ENCODE measurements around the gene MAPKAP1.

DNA sequence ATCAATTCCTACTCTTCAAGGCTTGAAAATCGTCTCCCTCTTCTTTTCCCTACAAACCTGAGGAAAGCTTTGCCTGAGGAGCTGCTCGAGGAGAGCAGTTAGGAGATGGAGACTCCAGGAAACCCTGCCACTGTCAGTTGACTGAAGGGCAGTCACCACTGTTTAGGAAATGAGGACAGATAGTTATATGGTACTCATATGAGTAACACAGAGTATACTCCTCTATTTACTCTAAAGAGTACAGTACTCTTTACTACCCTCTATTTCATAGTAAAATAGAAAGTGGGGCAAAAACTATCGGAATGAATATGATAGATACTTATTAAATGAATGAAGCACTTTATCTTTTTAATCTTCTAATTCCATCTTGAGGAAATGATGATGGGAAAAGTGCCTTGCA is 115.8 kb downstream of the MAPKAP1 start:
- TF ChIP-seq, protein P1, sequence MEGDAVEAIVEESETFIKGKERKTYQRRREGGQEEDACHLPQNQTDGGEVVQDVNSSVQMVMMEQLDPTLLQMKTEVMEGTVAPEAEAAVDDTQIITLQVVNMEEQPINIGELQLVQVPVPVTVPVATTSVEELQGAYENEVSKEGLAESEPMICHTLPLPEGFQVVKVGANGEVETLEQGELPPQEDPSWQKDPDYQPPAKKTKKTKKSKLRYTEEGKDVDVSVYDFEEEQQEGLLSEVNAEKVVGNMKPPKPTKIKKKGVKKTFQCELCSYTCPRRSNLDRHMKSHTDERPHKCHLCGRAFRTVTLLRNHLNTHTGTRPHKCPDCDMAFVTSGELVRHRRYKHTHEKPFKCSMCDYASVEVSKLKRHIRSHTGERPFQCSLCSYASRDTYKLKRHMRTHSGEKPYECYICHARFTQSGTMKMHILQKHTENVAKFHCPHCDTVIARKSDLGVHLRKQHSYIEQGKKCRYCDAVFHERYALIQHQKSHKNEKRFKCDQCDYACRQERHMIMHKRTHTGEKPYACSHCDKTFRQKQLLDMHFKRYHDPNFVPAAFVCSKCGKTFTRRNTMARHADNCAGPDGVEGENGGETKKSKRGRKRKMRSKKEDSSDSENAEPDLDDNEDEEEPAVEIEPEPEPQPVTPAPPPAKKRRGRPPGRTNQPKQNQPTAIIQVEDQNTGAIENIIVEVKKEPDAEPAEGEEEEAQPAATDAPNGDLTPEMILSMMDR (IDR thresholded peaks at IDR 0.05) = no peak
- no peak for TF ChIP-seq ZFX (IDR thresholded peaks at IDR 0.05; ENCODE audit: borderline replicate concordance)

Measured in 22Rv1 (cell line).